DOHH2 (cell line): ENCODE data around the gene GNPTG.

Source experiments
- H3F3A ChIP-seq: fragments of 200-600 bp; sonication (generic), shearing (Covaris generic); 2 replicates; pipeline ENCODE4 v1.6.0; 2016; ENCODE audit warnings: antibody characterized with exemption, mild to moderate bottlenecking; ENCODE audit not compliant: control insufficient read depth, insufficient read depth
- H3K27ac ChIP-seq: fragments of 200-600 bp; sonication (generic); 2 replicates; pipeline ENCODE4 v1.5.1; 2014; ENCODE audit warnings: low read depth, mild to moderate bottlenecking, low read length, moderate library complexity
- H3K27me3 ChIP-seq: fragments of 200-600 bp; sonication (generic); 2 replicates; pipeline ENCODE4 v1.6.1; 2014; ENCODE audit warnings: mild to moderate bottlenecking, low read length, mixed read lengths; ENCODE audit not compliant: control insufficient read depth
- H3K36me3 ChIP-seq: fragments of 200-600 bp; sonication (generic); 2 replicates; pipeline ENCODE4 v1.6.1; 2014; ENCODE audit warnings: mild to moderate bottlenecking, low read length, moderate library complexity, mixed read lengths; ENCODE audit not compliant: control insufficient read depth
- H3K4me1 ChIP-seq: fragments of 200-600 bp; sonication (generic); 2 replicates; pipeline ENCODE4 v1.6.1; 2014; ENCODE audit warnings: mild to moderate bottlenecking, low read length, mixed read lengths; ENCODE audit not compliant: control insufficient read depth
- H3K4me2 ChIP-seq: fragments of 200-600 bp; sonication (generic); 2 replicates; pipeline ENCODE4 v1.6.0; 2014; ENCODE audit warnings: mild to moderate bottlenecking, low read length, moderate library complexity
- H3K4me3 ChIP-seq: fragments of 200-600 bp; sonication (generic); 2 replicates; pipeline ENCODE4 v1.5.1; 2014; ENCODE audit warnings: mild to moderate bottlenecking, low read length, mixed read lengths
- H3K79me2 ChIP-seq: fragments of 200-600 bp; sonication (generic); 2 replicates; pipeline ENCODE4 v1.6.1; 2014; ENCODE audit warnings: mild to moderate bottlenecking, low read length, mixed read lengths; ENCODE audit not compliant: control insufficient read depth
- H3K9me2 ChIP-seq: fragments of 200-600 bp; sonication (generic); replicated peaks from 2 replicates; pipeline ENCODE4 v1.6.1; 2014; ENCODE audit warnings: mild to moderate bottlenecking, low read length, mixed read lengths; ENCODE audit not compliant: control insufficient read depth
- H3K9me3 ChIP-seq: fragments of 200-600 bp; sonication (generic); 2 replicates; pipeline ENCODE4 v1.6.1; 2014; ENCODE audit warnings: antibody characterized with exemption, low read length, mixed read lengths; ENCODE audit not compliant: control insufficient read depth, insufficient read depth
- H4K20me1 ChIP-seq: fragments of 200-600 bp; sonication (generic); 2 replicates; pipeline ENCODE4 v1.6.0; 2014; ENCODE audit warnings: low read depth, mild to moderate bottlenecking, antibody characterized with exemption, low read length, moderate library complexity; ENCODE audit not compliant: control insufficient read depth, insufficient read depth
- EZH2phosphoT487 ChIP-seq: fragments of 200-600 bp; sonication (generic); IDR thresholded peaks from 2 replicates; pipeline ENCODE4 v1.6.1; 2017; ENCODE audit warnings: borderline replicate concordance, mild to moderate bottlenecking, antibody characterized with exemption, low read length, moderate library complexity, mixed read lengths
- TF ChIP-seq, protein P1 (sequence below): fragments of 200-600 bp; sonication (generic); IDR thresholded peaks from one replicate; pipeline ENCODE4 v1.5.1; 2014; ENCODE audit warnings: antibody characterized with exemption, mild to moderate bottlenecking, low read depth, low read length; ENCODE audit not compliant: poor library complexity, severe bottlenecking

The GNPTG gene

DNA sequence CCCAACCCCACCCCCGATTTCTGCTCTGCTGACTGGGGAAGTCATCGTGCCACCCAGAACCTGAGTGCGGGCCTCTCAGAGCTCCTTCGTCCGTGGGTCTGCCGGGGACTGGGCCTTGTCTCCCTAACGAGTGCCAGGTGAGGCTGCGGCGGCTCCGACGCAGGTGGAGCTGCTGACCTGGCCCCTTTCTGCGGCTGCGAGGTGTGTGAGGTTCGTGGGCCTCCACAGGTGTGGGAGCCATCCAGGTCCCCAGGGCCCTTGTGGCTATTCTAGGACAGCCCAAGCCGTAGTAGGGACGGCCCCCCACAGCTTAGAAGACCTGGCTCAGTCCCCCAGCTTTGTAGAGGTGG lies 39.3 kb upstream of the GNPTG start:
- Histone ChIP-seq H3K9me3 (no peaks in the 10 kb centered on the region; the same call in 1 of the 2 replicates), H3K27ac (no peak overlapping the region), H3K36me3 (peaks cover 74% of the 10 kb centered on the region), H4K20me1 (peaks cover 39% of the 10 kb centered on the region), H3F3A (no peaks in the 10 kb centered on the region; the same call in 1 of the 2 replicates), H3K9me2 (no peaks in the 10 kb centered on the region), H3K27me3 (no peaks in the 10 kb centered on the region), H3K79me2 (peaks cover 76% of the 10 kb centered on the region), H3K4me1 (peaks cover 19% of the 10 kb centered on the region), H3K4me2 (peak overlapping the region; percentile 92; the same call in 1 of the 2 replicates), H3K4me3 (no peak overlapping the region)
- TF ChIP-seq, protein P1, sequence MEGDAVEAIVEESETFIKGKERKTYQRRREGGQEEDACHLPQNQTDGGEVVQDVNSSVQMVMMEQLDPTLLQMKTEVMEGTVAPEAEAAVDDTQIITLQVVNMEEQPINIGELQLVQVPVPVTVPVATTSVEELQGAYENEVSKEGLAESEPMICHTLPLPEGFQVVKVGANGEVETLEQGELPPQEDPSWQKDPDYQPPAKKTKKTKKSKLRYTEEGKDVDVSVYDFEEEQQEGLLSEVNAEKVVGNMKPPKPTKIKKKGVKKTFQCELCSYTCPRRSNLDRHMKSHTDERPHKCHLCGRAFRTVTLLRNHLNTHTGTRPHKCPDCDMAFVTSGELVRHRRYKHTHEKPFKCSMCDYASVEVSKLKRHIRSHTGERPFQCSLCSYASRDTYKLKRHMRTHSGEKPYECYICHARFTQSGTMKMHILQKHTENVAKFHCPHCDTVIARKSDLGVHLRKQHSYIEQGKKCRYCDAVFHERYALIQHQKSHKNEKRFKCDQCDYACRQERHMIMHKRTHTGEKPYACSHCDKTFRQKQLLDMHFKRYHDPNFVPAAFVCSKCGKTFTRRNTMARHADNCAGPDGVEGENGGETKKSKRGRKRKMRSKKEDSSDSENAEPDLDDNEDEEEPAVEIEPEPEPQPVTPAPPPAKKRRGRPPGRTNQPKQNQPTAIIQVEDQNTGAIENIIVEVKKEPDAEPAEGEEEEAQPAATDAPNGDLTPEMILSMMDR = no peak
- TF ChIP-seq EZH2phosphoT487 = no peak

DNA sequence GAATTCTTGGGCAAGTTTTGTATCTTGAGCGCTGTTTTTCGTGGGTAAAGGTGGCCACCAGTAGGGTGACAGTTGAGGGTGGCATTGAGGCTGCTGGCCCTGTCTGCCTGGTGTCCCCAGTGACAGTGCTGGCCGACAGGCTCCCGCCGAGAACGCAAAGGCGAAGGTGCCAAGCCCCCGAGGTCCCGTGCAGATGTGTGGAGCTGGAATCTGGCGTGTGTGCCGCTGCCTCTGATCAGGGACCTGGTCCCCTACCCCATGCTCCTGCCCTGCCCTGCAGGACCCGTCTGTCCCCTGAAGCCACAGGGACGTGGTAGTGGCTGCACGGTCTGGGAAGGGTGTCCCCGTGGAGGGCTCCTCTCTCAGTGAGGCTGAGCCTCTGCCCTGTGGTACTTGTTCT lies 38.8 kb upstream of the GNPTG start:
- Histone ChIP-seq H3K79me2 (peaks cover 81% of the 10 kb centered on the region), H4K20me1 (peaks cover 42% of the 10 kb centered on the region), H3K27me3 (no peaks in the 10 kb centered on the region), H3K4me3 (no peak overlapping the region), H3K36me3 (peaks cover 79% of the 10 kb centered on the region), H3K4me1 (peaks cover 18% of the 10 kb centered on the region), H3K9me3 (no peaks in the 10 kb centered on the region; the same call in 1 of the 2 replicates), H3K4me2 (no peak overlapping the region), H3F3A (no peaks in the 10 kb centered on the region; the same call in 1 of the 2 replicates), H3K9me2 (no peaks in the 10 kb centered on the region), H3K27ac (no peak overlapping the region)
- TF ChIP-seq EZH2phosphoT487 = no peak
- TF ChIP-seq, protein P1 = no peak

DNA sequence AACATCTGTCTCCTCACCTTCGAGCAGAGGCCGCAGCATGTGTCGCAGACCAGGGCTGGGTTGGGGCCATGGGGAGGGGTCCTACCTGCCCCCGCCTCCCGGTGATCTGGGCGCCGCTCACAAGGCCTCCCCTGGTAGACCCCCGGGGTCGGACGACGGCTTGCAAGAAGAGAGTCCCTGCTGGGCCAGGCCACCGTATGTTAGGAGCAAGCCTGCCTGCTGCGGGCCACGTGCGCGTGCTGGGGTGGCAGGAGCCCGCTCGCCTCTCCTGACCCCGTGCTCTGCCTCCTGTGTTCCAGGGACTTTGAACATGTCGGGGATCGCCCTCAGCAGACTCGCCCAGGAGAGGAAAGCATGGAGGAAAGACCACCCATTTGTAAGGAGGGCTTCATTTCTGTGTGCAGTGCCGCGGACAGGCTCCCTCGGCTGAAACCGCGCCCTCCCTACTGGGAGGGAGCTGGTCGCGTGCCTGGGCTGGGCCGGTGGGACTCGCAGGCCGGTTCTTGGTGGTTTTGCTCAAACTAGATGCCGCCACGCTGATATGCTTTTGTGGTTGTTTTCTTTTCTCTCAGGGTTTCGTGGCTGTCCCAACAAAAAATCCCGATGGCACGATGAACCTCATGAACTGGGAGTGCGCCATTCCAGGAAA lies 37.9 kb upstream of the GNPTG start:
- Histone ChIP-seq H3K36me3 (peaks cover 88% of the 10 kb centered on the region), H3K9me3 (no peaks in the 10 kb centered on the region), H4K20me1 (peaks cover 42% of the 10 kb centered on the region), H3K27ac (no peak overlapping the region), H3K79me2 (peaks cover 90% of the 10 kb centered on the region), H3K9me2 (no peaks in the 10 kb centered on the region), H3K27me3 (no peaks in the 10 kb centered on the region), H3K4me1 (peaks cover 12% of the 10 kb centered on the region), H3K4me2 (no peak overlapping the region), H3F3A (no peaks in the 10 kb centered on the region; the same call in 1 of the 2 replicates), H3K4me3 (no peak overlapping the region)
- TF ChIP-seq EZH2phosphoT487 = no peak
- TF ChIP-seq, protein P1 = no peak
